WERI-Rb-1 (cell line): Measurements from ENCODE around the gene TCF12.
A peak's percentile ranks its signal among the peaks of the same experiment; 100 is the strongest.

Source experiments
- DNase-seq: peaks from one replicate; pipeline ENCODE4 v3.0.0-alpha.2; 2020
- H3K27ac ChIP-seq: fragments of 250-450 bp; sonication (Bioruptor Pico); 2 replicates; pipeline ENCODE4 v1.5.1; 2020; ENCODE audit warnings: mild to moderate bottlenecking, moderate library complexity
- H3K27me3 ChIP-seq: fragments of 250-450 bp; sonication (Bioruptor Pico); 2 replicates; pipeline ENCODE4 v1.5.1; 2021; ENCODE audit warnings: mild to moderate bottlenecking, low read depth, moderate library complexity; ENCODE audit not compliant: insufficient read depth, severe bottlenecking
- H3K36me3 ChIP-seq: fragments of 250-450 bp; sonication (Bioruptor Pico); 2 replicates; pipeline ENCODE4 v1.5.1; 2020; ENCODE audit warnings: mild to moderate bottlenecking, moderate library complexity
- H3K4me3 ChIP-seq: 2 replicates; pipeline ENCODE4 v1.5.1; 2011; ENCODE audit warnings: low read depth, mild to moderate bottlenecking, control low read depth, low read length
- H3K9me3 ChIP-seq: fragments of 250-450 bp; sonication (Bioruptor Pico); 2 replicates; pipeline ENCODE4 v1.5.1; 2021; ENCODE audit warnings: mild to moderate bottlenecking, moderate library complexity; ENCODE audit not compliant: severe bottlenecking
- CTCF ChIP-seq: IDR thresholded peaks from 2 replicates; pipeline ENCODE4 v1.5.1; 2011; ENCODE audit warnings: low read depth, mild to moderate bottlenecking, control low read depth, inconsistent platforms, low read length

Gene TCF12

GRCh38 chr15:56917652-56918045, 795 bp upstream of the TCF12 start:
- peaks cover 38% of the 10 kb centered on the region for H3K36me3 ChIP-seq
- H3K4me3 ChIP-seq = no peak overlapping the region
- no peak for DNase-seq
- H3K27ac ChIP-seq = no peak overlapping the region
- H3K27me3 ChIP-seq = no peaks in the 10 kb centered on the region
- TF ChIP-seq CTCF = no peak
- peaks cover 5% of the 10 kb centered on the region for H3K9me3 ChIP-seq

GRCh38 chr15:56919031-56919608, 676 bp downstream of the TCF12 start:
- no peak for TF ChIP-seq CTCF
- H3K27ac ChIP-seq = peak overlapping the region; percentile 96
- peak; percentile 26 for DNase-seq
- H3K36me3 ChIP-seq = peaks cover 53% of the 10 kb centered on the region
- H3K4me3 ChIP-seq = peak overlapping the region; percentile 94
- peaks cover 5% of the 10 kb centered on the region for H3K9me3 ChIP-seq
- H3K27me3 ChIP-seq = no peaks in the 10 kb centered on the region

- Histone ChIP-seq H3K9me3 (peaks cover 5% of the 10 kb centered on the region), H3K27me3 (no peaks in the 10 kb centered on the region), H3K27ac (peak overlapping the region; percentile 96), H3K36me3 (peaks cover 58% of the 10 kb centered on the region), H3K4me3 (peak overlapping the region; percentile 94)
- TF ChIP-seq CTCF = no peak
- DNase-seq = peak; percentile 27
Observed at GRCh38 chr15:56919609-56920366, 1.3 kb downstream of the TCF12 start.

GRCh38 chr15:56920367-56920627, 1.9 kb downstream of the TCF12 start:
- H3K36me3 ChIP-seq = peaks cover 60% of the 10 kb centered on the region
- TF ChIP-seq CTCF = no peak
- peak overlapping the region; percentile 96 for H3K27ac ChIP-seq
- H3K4me3 ChIP-seq = peak overlapping the region; percentile 94
- peaks cover 5% of the 10 kb centered on the region for H3K9me3 ChIP-seq
- H3K27me3 ChIP-seq = no peaks in the 10 kb centered on the region
- DNase-seq = no peak

- no peak for DNase-seq
- Histone ChIP-seq H3K4me3 (no peak overlapping the region), H3K9me3 (peaks cover under 1% of the 10 kb centered on the region), H3K36me3 (peaks cover 79% of the 10 kb centered on the region), H3K27me3 (no peaks in the 10 kb centered on the region), H3K27ac (no peak overlapping the region)
- TF ChIP-seq CTCF = no peak
Observed at GRCh38 chr15:56923174-56923591, 4.7 kb downstream of the TCF12 start.

- DNase-seq = no peak
- H3K27me3 ChIP-seq = no peaks in the 10 kb centered on the region
- H3K36me3 ChIP-seq = peaks cover 55% of the 10 kb centered on the region
- TF ChIP-seq CTCF = no peak
- H3K4me3 ChIP-seq = no peak overlapping the region
- no peak overlapping the region for H3K27ac ChIP-seq
- no peaks in the 10 kb centered on the region for H3K9me3 ChIP-seq
Observed at GRCh38 chr15:56927816-56928215, 9.4 kb downstream of the TCF12 start.
